GM18498 (cell line): ENCODE measurements around the gene ANKRD28.

Source experiments
- ATAC-seq: cut with Tn5 transposase; IDR thresholded peaks from one replicate; pipeline ENCODE4 v1.9.1; 2021; ENCODE audit warnings: mild to moderate bottlenecking, moderate library complexity; ENCODE audit not compliant: unreplicated experiment

ANKRD28 gene

DNA sequence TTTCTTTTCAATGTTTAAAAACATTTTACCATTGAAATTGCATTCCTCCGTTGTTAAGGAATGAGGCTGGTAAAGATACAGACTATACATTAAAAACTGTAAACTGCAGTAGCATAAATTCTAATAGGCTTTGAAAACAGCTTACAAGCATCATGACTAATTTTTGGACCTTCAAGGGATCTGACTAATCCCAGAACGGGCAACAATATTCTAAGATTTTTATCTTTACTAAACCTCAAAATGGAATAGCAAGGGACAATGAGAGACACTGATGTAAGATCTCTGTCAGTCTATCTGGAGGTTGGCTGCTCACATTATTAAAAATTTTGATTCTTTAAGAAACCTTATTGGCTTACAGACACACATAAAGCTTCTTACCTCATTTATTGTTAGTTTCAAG, 121.5 kb downstream of the ANKRD28 start:
- ATAC-seq, result no peak

DNA sequence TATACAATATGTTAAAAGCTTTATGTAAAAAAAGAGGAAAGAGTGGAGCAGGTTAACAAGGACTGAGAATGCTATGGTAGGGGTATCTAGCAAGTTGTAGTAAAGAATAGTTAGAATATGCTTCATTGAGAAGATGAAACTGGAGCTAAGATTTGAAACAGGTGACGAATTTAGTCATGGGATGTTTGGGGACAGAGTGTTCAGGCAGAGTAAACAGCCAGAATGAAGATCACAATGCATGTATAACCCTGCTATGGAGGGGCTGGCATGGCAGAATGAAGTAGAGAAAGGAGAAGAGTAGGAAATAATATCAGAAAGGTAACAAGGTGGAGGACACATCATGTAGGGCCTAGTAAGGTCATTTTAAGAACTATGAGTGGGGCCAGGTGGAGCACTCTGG, 124.2 kb downstream of the ANKRD28 start:
- no peak for ATAC-seq

DNA sequence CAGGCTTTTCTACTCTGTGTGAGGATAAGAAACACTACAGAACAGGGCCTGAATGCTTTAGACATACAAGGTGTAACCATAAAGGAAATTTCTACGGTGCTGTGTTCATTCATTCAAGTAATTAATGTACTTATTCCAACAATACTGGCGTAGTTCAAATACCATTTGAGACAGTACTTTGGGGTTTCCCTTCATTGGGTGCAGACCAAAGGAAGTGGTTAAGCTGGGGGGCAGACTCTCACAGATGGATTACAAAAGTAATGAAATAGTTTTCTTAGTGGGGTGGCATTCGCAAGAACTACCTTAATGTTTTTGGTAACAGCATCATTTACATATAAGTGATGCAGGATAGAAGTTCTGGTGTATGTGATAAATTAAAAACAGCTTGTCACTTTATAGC, 130.3 kb downstream of the ANKRD28 start:
- ATAC-seq, result peak; percentile 46

- no peak for ATAC-seq
These were observed 131.5 kb downstream of the ANKRD28 start for GRCh38 chr3:15666277-15666676.

DNA sequence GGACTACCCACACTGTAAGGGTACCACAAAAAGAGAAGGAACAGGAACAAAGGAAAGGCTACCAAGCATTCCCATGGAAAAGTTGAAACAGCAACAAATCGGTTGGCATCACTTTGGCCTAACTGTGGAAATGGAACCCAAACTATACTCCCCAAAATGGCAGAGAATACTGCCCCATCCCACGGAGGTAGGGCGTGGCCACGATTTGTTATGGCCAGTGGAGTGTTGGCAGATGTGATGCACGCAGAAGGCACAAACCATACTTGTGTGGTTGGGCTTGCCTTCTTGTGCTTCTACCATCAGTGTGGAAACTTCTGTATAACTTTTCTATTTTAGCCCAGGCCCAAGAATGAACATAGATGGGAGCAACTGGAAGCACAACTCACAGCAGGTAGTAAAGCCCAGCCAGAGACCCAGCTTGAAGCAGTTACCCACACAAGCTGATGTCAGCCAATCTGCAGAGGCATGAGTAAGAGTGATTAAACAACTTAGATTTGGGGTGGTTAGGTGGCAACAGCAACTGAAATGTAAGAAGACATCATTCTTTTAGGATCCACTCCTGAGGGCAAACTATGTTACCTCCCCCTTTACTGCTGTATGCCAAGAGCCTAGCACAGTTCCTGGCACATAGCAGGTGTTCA, 132.1 kb downstream of the ANKRD28 start:
- ATAC-seq, result no peak

DNA sequence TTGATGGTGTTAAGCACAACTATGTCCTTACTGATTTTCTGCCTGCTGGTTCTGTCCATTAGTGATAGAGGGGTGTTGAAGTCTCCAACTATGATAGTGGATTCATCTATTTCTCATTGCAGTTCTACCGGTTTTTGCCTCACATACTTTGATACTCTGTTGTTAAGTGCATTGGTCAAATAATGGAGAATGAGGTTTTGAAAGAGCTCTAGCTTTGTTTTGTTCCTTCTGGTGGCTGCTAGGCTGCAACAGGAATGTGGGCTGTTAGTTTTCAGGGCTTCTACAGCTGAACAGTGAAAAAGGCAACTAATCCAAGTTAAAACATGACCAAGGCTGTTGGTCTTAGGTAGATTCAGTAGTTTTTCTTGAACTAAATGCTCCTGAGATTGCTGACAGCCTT, 133.6 kb downstream of the ANKRD28 start:
- ATAC-seq, result no peak

DNA sequence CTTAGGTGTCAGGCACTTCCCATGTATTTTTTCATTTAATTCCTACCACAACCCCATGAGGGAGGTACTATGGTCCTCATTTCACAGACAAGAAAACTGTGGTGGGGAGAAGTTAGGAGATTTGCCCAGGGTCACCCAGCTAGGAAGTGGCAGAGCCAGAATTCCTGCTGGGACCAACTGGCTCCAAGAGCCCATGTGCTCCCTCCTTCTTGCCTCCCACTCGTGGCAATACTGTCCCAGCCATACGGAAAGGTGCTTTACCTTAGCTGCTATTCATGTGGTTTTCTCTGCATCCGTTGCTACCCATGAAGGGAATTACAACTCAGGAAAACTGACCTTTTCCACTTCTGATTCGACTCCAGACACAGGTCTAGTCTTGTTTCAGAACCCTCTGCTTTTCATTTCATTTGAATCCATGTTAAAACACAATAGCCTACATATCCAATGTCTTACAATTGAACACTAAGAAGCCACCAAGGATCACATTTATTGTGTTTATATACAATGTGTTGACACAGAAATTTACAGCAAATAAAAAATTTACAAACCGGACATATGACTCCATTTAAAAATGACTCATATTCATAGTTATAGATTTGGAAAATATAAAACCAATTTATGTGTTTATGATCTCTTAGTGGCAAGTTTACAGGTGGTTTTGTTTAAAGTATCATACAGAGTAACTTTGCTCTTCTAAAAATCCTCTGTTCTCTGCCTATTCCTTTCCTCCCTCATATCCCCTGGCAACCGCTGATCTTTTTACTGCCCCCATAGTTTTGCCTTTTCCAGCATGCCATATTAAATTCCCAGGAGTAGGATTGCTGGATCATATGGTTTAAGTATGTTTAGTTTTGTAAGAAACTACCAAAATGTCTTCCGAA, 137.5 kb downstream of the ANKRD28 start:
- ATAC-seq, result no peak

GRCh38 chr3:15659254-15659975, 138.4 kb downstream of the ANKRD28 start:
- no peak for ATAC-seq

- ATAC-seq, result no peak
These were observed 140.8 kb downstream of the ANKRD28 start for GRCh38 chr3:15657016-15657415.

DNA sequence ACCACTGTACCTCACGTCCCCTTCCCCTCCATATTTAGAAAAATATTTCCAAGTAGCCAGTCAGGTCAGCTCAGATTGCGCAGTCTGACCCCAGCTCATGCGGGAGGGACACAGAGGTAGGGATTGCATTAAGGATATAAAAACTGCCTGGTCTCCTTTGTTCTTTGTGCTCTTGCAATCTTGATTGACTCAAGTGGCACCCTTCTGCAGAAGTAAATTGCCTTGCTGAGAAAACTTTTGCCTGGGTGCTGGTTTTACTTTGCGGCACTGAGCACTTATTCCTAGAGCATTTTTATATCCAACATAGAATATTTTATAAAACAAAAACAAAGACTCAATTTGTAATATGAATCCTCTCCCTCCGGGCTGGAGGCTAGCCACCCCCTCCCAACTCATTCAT, 141.4 kb downstream of the ANKRD28 start:
- no peak for ATAC-seq

DNA sequence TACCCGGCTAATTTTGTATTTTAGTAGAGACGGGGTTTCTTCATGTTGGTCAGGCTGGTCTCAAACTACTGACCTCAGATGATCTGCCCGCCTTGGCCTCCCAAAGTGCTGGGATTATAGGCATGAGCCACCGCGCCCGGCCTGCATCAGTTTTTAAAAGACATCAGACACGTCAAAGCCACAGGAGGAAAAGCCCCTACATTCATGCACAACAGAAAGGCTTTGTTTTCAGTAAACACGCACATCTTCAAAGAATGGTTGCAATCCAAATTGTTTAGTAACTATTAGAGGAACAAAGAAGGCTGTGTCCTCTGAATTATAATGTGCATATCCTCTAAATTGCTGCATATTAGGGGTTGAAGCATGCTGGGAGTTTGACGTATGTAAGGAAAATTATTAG, 142.9 kb downstream of the ANKRD28 start:
- ATAC-seq, result no peak

GRCh38 chr3:15654127-15654526, 143.7 kb downstream of the ANKRD28 start:
- ATAC-seq, result no peak

DNA sequence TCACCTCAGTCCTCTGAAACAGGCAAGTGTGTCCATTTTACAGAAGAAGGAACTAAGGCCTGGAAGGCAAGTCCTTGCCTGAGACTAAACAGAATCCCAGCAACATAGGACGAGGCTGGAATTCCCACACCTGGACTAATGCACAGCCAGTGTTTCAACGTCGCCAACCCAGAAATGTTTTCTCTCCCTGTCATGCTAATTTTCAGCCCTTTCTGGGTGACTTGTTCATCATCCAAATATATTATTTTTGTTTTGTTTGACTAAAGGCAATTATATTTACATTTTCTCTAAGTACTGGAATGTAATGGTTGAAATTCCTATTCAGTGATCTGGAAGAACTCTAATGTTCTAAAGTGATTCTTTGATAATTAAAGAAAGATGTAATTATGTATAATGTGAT, 144.5 kb downstream of the ANKRD28 start:
- ATAC-seq, result no peak

DNA sequence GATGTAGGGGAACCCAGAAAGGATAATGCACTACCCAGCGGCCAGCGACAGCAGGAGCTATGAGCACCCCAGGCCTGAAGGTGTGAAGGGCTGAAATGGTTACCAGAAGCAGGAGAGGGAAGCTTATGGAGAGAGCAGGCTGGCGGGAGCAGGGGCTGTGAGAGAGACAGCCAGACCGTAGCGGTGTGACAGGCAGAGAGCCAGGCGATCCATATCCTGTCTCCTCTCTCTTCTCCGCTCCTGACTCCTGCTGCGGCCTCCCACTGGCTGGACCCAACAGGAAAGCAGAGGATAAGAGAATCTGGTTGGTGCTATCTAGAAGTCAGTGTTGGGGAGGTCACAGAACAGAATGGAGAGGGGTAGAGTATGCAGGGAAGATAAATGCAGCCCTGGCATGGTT, 146.4 kb downstream of the ANKRD28 start:
- no peak for ATAC-seq

DNA sequence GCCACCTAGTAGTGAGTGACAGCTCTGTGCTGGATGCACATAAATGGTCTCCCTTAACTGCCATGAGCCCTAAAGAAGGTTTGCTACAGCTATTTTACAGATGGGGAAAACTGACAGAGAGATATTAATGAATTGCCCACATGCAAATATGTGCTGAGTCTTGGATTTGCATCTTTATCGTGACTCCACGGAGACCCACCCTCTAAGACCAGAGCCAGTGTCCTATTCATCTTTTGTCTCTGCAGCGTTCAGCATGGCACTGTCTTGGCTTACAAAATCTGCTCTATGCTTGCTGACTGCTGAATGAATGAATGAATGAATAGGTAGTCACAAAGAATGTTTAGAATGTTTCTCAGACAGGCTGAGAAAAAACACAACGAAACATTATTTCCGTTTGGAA, 147.9 kb downstream of the ANKRD28 start:
- ATAC-seq, result no peak

DNA sequence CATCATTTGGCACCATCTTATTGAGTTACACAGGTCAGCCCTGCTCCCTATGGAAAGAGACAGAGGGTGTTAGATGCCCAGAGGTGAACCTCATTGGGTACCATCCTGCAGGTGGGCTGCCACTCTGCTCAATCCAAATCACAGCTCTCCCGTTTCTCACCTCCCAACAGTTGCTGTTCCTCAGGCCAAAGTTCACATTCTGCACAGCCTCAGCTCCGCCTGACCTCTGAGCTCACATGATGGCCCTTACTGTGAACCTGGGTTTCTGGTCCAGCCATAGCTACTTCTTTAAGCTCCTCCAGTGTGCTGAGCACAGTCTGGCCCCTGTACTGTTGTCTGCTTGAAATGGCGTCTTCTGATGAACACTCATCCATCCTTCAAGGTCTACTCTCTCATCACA, 148.4 kb downstream of the ANKRD28 start:
- ATAC-seq, result no peak

DNA sequence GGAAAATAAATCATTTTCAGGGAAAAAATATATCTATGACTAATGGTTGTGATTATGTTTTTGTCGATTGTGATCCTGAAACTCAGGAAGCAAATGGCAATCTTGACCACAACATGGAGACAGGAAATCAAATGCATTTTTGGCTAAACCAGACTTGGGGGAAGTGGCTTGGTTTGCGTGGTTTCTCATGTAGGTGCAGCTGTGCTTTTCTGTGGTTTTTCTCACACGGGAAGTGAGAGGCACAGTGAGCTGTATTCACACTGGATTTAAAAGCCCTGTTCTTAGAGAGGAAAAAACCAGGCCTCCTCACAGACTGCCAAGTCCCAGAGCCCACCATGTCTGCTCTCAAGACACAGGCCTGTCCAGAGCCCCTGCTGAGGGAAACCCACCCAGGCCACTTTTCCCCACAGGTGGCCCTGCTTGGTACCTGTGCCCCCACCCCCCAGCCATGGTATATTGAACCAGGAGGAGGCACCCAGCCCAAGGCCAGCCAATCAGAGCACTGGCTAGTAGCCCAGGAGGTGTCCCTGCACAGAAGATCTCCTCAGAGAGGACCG, 150.1 kb downstream of the ANKRD28 start:
- ATAC-seq, result peak; percentile 94

DNA sequence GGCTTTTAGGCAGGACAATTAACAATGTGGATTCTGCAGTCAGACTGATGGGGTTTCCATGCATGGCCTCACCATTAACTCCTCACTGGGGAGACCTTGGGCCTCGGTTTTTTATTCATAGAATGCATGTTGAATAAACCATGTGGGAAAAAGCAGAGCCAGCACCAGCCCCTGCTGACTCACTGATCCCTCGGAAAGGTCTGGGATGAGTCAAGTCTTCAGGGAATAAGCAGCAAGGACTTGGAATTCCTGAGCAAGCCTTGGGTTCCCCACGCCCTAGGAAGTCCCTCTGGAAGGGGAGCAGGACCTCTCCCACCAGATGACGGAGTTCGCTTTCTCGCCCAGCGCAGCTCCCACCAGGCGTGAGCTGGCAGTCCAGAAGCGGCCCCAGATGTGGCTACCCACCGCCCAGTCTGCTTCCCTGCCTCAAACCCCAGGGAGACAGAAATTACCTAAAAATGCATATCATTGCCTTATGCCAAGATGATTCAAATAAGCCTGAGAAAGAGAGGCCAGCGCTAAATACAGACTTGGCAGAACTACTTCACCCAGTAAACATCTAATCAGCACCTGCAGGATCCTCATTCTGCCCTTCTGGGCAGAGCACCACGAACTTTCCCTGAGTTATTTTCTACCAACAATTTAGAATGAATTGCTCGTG, 150.8 kb downstream of the ANKRD28 start:
- peak; percentile 17 for ATAC-seq

GRCh38 chr3:15645740-15646501, 151.9 kb downstream of the ANKRD28 start:
- no peak for ATAC-seq

DNA sequence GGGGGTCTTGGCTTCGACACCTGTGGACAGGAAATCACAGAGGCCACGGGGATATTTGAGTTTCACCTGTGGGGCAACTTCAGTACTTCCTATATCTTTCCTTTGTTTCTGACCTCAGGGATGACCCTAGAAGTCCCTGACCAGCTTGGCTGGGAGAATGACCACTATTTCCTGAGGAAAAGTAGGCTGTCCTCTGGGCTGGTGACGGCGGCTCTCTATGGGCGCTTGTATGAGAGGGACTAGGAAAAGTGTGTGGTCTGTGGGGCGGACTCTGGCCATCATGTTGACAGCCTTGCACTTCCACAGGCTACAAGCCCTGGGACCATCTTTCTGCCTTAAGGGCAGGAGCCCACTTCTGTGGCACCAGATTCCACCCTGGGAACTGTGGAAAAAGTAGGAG, 152.5 kb downstream of the ANKRD28 start:
- no peak for ATAC-seq
